C1 segment of cervical spinal cord (tissue), 14 donors: ENCODE data around the gene MT1E.
"Not testable (repeated sequence)": the region's sequence is repeated elsewhere in the genome, so short reads cannot be mapped to it uniquely, and the experiment has no call there.

Experiments
- DNase-seq, 14 donors: peaks; one replicate each; lab custom pipeline; 2025; lab: John Stamatoyannopoulos, UW

MT1E gene

GRCh38 chr16:56670620-56670934, 45.0 kb downstream of the MT1E start:
- no peak for DNase-seq

- DNase-seq, result not testable (repeated sequence)
These were observed 46.1 kb downstream of the MT1E start for GRCh38 chr16:56671691-56672090.

- not testable (repeated sequence) for DNase-seq
These were observed 46.6 kb downstream of the MT1E start for GRCh38 chr16:56672171-56672570.

GRCh38 chr16:56672761-56673536, 47.4 kb downstream of the MT1E start:
- DNase-seq, result no peak

GRCh38 chr16:56673921-56674320, 48.3 kb downstream of the MT1E start:
- peak in 1 of 14 donors; percentile 31 for DNase-seq

GRCh38 chr16:56674570-56674969, 49.0 kb downstream of the MT1E start:
- DNase-seq, result not testable (repeated sequence)

GRCh38 chr16:56675685-56676210, 50.2 kb downstream of the MT1E start:
- no peak for DNase-seq
